Activated CD4-positive, alpha-beta T cell treated with anti-CD3 and anti-CD28 coated beads for 24 hours (primary cell): ENCODE data around the gene UNK.
"Not testable (repeated sequence)": the region's sequence is repeated elsewhere in the genome, so short reads cannot be mapped to it uniquely, and the experiment has no call there.

Experiments
- DNase-seq, 2 donors: peaks; one replicate each; pipeline ENCODE4 v3.0.0-alpha.2; 2020; ENCODE audit warnings: low read depth in 2 of 2

The UNK gene

DNA sequence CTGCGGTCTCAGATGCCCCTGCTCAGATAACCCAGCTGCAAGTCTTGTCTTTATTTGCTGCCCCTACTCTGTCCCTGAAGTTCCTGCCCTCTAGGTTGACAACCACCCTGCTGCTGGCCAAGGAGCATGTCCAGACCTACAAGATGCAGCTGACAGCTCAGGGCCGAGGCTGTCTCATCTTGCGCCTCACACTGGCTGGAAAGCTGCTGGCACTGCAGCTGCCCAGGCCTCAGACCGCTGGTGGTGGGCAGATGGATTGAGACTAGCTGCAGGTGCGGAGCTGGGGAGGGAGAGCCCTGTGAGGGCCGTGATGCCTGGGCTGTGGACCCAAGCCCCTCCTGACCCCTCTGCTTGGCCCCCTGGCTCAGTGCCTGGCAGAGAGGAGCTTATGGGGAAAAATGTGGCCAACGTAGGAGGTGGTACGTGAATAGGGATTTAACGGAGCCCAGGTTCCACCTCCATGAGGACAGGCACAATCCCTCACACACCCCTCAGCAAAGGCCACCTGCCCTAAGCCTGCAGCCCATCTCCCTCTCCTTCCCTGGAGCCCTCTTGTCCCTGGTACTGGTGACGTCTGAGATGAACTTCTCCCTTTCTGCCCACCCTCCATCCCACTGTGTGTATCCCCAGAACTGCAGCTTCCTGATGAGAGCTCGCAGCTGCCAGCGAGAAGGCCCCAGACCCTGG, 11.3 kb upstream of the UNK start:
- DNase-seq: no peak

DNA sequence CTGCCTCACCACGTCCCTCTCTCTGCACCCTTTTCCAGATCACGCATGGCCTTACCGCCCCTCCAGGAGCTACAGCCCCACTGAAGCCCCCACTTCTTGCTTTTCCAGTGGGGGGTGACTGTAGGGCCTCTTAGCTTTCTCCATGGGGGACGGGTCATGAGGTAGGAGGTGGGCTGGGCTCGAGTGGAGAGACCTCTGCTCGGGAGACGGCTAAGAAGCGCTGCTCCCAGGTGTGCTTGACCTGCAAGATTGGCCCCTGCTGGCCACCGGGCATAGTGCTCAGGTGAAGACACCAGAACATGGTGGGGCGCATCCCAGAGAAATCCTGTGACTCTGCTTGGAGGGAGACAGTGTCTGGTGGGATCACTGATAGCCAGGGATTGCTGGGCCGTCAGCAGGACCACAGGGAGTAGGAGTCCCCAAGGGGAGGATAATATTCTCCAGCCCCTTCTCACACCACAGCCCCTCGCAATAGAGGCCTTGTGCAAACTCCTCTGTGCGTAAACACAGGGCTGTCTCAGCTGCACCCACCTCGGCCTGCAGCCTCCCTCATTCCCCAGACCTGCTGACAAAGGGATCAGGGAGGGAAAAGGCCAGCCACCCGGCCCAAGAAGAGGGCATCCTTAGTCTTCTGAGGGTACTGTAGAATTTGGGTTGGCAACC, 10.7 kb upstream of the UNK start:
- DNase-seq: no peak

DNA sequence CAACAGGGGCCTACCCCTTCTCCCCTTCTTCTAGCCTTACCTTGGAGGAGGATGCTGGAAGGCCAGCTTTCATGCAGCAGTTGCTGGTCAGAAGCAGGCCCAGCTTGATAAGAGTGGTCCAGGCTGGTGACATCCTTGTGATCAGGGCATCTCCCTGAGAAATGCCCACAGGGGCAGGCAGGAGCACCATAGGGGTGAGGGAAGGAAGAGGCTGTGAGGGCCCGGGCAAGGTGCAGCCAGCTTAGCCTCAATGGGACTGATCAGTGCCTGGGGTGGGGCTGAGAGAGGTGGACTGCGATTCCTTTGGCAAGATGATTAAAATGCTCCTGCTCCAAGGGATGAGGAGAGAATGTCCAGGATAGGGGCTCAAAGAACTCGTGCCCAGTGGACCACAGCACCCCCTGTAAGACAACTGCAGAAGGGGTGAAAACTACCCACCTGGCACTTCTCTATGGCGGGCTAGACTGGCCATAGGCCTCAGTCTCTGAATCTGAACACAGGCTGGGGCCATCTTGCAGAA, 10.1 kb upstream of the UNK start:
- no peak for DNase-seq

DNA sequence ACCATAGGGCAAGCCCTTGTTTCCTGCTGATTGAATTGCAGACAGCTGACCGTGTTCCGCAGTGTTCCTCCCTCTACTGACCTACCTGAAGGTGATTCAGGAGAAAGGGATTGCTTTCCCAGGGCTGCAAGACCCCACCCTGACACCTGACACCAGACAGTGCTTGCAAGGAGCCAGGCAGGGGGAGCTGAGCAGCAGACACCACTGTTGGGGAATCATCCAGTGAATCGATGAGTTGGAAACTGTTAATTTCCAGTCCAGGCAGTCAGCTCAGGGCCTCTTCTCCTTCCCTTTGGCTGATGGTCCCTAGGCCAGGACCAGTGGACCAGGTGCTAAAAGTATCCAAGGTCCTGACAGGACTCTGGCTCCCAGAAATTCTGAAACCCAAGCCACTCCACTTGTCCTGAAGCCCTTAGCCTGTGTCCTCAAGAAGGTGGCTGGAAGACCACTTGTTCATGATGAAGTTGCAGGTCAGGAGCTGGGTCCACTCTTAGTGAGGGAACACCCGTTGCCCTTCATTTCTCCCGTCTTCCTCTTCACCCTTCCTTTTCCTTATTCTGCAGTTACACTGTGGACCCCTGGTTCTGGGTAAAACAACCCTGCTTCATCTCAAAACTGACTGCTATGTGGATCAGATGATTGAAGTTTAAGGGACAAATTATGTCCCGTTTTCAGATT, 9.5 kb upstream of the UNK start:
- DNase-seq: no peak

DNA sequence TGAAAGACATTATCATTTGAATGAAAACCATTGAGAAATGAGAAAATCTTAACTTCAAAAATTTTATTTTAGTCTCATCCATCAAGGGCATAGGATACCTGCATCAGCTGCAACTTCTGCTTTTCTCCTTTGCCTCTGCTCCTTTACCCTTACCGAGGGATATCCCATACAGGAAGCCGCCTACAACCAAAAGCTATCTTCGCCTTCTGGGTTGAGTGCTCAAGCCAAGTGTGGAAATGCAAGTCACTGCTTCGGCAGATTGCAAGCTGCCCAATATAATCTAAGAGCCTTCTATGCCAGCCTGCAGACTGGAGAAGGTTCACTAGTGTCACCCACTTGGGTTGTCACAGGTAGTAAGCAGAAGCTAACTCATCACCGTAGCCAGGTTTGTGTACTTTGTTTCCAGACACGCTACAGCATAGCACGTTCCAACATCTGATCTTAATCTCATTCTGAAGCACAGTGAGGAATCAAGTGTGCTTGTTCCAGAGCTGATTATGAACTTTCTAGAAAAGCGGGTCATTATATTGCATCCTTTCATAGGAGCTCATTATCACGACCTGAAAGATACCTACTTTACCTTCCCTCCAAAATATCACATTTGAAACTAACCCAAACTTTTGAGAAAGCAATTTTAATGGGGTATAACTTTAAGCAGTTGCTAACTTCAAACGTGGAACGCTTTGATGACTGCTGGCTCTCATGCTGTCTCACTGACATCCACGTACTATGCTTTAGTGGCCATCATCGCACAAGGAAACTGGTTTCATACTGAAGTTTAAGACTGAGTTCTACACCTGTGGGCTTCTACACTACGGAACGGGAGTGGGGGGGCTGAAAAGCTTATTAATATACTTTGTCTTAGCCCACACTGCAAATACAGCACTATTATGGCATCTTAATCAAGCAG, 8.0 kb upstream of the UNK start:
- no peak for DNase-seq

DNA sequence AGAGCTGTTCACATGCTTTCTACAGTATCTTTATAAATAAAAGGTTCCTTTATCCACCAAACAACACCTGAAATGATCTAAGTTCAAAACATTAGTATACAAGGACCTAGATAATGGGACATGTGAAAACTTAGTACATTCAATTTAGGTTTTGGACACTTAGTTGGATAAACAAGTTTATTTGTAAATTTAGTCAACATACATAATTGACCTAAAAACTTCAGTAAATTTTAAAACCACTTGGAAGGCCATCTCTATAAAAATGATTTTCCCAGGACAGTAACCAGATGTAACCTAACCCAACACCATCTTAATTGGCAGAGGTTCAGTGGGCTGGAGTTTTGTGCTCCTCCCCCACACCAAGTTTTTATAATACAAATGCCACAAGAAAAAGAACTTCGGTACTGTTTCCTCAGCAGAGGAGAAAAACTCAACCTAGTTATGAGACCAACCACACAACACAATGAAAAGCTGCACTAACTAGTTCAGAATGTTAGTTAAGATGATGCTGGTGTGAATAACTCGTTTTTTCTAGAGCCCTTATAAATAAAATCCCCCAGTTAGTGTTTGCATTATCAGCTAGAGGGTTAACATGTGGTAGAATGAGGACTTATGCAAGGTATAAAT, 7.2 kb upstream of the UNK start:
- no peak for DNase-seq

DNA sequence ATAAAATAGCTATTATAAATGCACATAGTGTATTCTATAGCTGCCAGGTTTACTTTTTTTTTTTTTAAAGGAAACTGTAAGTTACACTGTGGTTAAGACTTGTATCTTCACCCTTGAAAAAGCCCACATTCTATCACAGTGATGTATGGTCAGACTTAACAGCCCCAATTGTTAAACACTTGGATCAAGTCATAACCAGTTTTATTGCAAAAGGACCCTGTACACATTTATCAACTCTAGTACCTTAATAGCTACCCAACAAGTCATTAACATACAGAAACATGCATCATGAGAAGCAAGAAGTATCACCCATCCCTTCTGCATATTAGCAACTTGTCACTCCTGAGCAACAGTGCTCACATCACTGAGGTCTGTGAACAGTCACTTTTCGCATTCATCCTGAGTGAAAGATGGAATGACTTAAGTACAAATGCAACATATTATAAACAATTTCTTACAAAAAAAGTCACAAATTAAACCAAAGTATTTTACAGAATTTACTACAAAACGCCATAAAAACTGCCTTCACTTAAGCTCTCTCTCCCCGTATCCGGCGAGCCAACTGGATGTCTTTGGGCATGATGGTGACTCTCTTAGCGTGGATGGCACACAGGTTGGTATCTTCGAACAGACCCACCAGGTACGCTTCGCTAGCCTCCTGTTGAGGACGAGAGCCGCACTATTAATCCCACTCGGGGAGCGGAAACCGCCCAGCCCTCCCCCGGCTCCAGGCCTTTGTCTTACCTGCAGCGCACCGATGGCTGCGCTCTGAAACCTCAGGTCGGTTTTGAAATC, 6.3 kb upstream of the UNK start:
- not testable (repeated sequence) for DNase-seq

DNA sequence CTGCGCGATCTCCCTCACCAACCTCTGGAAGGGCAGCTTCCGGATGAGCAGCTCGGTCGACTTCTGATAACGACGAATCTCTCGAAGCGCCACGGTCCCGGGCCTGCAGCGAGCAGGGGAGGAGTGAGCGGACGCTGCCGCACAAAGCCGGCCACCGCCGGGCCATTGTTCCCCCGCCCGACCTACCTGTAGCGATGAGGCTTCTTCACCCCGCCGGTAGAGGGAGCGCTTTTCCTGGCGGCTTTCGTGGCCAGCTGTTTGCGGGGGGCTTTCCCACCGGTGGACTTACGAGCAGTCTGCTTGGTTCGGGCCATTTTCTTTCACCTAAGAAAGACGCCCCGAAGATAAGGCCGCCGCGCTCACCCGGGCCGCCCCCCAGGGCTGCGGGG, 5.8 kb upstream of the UNK start:
- peak in 1 of 2 donors; percentile 61 for DNase-seq

DNA sequence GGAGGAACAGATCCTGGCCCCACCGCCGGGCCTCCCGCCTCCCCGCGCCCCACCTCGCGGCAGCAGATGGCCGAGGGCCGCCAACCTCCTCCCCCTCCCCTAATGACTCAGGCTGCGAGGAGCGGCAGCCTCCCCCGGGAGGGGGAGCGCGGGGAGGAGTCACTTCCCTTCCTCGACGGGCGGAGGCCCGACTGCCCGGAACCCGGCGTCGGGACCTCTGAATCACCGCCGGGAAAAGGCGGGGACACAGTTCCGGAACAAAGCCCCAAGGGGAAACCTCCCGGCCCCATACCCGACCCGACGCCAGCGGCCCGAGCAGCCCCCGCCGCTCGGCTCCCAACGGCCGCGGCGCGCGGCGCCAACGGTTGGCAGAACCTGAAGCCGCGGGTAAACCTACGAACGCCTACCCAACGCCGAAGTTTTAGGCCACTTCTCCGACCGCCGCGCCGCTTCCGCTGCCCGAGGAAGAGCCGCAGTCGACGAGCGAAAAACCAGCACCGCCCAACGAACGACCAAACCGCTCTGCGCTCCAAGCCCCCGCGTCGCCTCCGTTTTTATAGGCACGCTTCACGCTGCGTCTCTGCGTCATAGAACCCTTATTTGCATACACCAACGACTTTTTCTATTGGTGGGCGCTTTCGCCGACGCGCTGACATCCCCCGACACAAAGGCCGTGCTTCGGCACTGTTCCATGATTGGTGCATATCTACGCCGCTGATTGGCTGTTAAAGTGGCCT, 5.2 kb upstream of the UNK start:
- DNase-seq: peak; percentile 85 to 87

DNA sequence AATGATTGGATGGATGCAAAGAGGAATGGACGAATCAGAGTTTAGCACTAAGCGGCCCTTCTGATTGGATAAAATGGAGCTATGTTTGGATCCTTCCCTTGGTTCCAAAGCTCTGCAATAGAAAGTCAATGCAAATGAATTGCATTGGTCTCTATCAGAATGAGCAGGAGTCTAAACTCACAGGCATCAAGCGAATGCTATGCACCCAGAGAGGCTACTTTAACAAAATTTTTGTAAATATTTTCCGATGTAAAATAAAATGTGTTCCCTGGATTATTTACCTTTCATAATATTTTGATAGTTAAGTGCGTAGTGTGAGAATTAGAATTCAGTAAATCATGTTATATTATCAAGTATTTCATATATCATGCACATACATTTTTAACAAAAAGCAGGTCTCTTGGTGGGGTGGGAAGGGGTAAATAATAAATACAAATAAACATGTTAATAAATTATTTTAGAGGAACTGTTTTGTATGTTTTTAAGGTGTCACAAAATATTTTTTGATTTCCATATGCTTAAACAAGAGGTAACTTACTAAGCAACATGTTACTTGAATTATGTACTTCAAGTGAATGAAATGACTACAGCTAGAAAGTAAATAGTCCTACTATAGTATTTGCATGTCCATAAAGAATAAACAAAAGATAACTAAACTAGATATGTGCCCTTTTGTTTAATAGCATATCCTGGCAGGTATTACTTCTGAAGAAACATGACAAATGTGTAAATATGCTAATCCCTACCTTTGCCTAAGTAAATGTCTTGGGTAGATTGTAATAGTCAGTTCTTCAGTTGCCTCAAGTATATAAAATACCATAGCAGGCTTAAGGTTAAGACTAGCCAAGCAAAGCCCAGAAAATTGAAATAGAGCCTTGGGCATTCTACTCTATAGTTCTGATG, 4.4 kb upstream of the UNK start:
- no peak for DNase-seq

DNA sequence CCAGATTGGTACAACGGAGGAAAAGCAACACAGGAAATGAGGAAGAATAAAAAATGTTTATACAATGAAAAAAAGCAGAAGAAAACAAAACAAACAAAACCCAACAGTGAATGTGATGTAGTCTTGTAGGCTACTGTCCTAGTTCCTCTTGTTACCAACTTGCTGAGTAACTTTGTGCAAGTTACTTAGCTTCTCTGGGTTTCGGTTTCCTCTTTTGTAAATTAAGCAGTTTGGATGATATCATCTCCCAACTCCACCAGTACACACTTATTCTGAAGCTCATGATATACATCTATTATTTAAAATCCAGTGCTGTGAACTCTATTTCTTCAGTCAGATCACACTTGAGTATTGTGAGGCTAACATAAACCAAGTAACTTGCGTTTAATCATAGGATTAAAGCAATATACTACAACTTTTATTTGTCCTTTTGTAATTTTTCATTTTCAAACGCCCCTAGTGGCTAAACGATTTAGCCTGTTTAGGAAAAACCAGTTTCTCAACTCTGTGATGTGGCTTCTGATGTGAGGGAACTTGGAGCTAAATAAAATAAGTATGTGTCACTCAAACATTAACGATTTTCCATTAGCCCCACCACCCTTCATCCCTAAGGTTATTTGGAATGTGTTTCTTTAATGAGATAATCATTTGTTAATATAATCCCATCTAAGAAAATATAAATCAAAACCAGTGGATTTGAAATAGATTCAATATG, 1.4 kb upstream of the UNK start:
- DNase-seq: no peak

DNA sequence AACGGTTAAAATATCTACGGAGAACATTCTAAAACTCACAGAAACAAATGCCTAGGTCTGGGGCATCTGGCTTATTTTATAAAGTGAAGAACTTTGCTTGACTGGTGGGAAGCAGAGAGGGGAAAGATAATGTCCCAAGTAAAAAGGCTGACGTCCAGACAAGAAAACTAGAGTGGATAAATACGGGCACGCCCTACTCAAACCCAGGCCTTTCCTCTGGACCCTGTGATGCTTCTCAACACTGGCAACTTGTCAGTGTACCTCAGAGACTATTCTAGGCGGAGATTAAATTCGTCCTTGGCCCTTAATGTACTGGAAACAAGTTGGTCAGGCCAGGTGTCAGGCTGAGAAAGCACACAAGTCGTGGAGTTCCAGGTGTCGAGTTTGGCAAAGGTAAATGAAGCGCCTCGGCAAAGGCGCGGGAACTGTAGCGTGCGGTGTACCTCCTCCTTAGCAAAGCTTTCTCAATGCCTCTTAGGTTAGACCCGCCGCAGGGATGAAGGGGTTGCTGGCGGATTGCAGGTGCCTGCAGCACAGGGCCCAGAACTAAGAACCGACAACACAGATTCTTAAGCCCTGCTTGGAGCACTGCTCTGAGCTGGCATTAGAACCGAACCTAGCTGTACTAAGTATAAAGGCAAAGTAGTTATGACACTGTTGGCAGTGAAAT, 668 bp upstream of the UNK start:
- no peak for DNase-seq

DNA sequence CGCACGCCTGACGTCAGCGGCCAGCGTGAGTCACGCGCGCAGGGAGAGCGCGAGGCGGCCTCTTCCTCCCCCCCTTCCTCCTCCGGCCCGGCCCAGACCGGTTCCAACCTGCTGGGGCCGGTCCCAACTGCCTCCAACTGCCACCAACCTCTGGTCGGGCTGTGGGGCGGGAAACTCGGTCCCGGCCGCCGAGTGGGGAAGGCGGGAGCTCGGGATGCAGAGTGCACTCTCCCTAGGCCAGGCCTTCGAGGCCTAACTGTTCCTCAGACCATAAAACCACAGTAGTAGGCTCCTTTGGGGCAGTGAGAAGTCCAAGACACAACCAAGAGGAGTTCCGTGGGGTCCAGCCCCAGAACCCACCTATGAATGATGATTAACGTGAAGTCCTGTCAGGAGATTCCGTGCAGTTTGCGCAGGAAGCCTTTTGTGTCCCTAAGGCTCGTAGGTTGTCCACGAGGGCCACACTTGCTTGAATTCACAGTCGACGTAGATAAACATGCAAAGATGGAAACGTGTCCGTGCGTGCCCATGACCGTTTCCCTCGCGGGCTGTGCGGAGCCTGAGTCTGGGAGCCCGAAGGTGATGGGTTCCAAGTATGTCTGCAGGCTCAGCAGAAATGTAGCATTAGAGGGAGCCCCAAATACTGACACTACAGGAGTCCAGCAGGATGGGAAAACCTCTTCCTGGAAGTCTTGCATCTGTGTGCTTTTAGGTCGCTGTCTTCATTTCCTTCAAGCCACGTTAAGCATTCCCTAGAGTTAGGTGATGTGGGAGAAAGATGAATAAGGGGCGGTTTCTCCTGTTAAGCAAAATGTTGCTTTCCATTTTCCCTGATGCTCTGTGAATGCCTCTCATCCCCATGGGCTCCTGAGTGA, 647 bp downstream of the UNK start:
- DNase-seq: peak; percentile 78 to 82

DNA sequence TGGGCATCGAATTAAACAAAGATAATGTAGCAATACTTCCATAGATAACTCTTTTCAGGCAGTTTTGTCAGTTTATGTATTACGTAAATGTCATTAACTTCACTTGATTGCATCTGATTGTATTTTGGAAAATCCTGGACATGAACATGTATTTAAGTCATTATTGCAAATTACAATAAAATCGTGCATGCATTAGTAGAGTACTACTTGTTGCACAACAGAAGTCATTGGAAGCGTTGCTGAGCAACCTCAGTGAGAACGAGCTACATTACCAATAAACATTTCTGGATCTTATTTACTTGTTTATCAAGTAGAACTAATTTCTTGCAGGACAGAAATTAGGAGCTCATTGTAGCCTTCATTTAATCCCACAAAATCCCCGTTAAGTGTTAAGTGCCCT, 6.6 kb downstream of the UNK start:
- DNase-seq: no peak

DNA sequence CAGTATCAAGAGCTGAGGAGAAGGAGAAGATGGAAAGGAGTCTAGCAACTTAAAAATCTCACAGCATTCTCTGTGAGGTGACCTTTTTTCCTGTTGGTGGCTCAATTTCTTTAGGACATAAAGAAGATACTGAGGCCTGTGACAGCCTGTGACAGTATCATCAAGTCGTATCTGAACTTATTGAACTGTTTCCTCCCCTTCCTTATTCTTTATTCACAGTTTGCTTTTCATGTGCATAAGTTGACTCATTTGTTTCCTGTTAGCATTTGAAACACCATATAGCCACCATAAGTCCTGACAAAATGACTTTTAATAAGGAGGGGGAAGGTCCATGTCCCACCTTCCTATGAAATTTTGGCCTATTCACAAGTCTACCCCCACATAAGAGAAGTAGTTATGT, 8.9 kb downstream of the UNK start:
- no peak for DNase-seq

DNA sequence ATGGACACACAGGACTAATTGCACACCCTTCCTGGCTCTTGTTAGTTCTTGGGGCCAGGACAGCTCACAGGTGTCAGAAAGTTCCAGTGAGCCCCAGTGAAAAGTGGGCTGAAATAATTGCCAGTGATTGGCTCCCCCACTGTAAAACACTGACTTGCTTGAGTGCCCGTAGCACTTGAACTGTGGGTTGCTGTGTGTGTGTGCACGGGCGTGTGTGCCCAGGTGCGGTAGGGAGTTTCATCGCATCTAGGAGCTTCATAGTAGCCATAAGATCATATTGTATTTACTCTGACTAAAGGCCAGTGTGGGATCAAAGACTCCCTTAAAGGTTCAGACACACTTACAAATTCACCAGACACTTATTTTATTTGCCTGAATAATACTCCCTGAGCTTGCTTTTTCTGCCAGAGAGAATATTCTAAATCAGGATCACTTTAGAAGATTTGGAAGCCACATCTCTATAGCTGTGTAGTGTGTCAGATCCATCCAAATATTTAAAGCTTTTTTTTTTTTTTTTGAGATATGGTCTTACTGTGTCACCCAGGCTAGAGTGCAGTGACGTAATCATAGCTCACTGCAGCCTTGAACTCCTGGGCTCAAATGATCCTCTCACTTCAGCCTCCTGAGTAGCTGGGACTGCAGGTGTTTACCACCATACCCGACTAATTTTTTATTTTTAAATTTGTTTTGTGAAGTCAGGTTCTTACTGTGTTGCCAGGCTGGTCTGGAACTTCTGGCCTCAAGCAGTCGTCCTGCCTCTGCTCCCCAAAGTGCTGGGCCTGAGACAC, 11.4 kb downstream of the UNK start:
- no peak for DNase-seq
